Measurements from ENCODE around the gene NRXN3.

DNA sequence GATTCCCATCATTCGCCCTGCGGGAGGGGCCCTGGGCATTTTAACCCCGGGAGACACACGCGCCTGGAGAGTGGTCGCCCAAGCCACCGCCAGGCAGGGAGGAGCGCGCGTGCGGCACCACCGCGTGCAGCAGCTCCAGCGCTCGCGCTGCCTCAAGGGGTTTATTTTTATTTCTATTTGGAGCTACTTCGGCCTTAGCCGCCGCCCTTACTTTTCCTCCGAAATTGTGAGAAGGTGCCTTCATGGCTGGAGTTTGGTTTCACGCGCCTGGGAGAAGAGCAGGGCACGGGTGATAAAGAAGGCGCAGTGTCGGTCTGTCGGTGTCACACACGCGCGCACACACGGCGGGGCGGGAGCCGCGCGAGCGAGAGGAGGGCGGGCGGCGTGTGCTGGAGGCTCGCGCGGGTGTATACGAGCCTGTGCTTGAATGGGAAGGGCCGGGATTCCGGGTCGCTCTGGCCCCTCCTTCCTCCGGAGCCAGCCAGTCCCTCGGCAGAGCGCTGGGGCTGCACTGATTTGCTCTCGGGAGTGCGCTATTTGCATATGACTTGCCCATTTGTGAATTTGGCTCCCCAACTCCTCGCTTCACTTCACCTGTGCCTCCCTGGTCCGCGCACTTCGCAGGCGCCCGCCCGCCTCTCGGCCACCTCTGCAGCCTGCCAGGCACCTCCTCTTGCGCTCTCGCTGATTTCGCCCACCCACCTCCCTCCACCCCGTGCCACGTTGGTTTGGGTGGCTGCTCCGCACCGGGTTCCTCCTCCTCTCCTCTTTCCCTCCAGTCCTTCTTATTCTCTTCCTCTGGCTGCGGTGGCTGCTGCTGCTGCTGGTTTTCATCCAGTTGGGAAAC lies 1108.8 kb downstream of the NRXN3 start:
- TF ChIP-seq, protein P1, sequence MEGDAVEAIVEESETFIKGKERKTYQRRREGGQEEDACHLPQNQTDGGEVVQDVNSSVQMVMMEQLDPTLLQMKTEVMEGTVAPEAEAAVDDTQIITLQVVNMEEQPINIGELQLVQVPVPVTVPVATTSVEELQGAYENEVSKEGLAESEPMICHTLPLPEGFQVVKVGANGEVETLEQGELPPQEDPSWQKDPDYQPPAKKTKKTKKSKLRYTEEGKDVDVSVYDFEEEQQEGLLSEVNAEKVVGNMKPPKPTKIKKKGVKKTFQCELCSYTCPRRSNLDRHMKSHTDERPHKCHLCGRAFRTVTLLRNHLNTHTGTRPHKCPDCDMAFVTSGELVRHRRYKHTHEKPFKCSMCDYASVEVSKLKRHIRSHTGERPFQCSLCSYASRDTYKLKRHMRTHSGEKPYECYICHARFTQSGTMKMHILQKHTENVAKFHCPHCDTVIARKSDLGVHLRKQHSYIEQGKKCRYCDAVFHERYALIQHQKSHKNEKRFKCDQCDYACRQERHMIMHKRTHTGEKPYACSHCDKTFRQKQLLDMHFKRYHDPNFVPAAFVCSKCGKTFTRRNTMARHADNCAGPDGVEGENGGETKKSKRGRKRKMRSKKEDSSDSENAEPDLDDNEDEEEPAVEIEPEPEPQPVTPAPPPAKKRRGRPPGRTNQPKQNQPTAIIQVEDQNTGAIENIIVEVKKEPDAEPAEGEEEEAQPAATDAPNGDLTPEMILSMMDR (conservative IDR thresholded peaks at IDR 0.05; ENCODE audit: low read depth, low read length) = no peak
- no peak for TF ChIP-seq FOS (IDR thresholded peaks at IDR 0.05; ENCODE audit: low read depth, low read length)
- no peak for TF ChIP-seq CEBPB (IDR thresholded peaks at IDR 0.05; ENCODE audit: low read depth, low read length)
- no peak for TF ChIP-seq POLR2A (IDR thresholded peaks at IDR 0.05; ENCODE audit: low read depth, low read length)
- TF ChIP-seq MAFK (IDR thresholded peaks at IDR 0.05; ENCODE audit: low read depth, low read length) = no peak
- no peak; the same call in 1 of the 2 replicates for TF ChIP-seq RAD21 (IDR thresholded peaks at IDR 0.05; ENCODE audit: low read length)
- TF ChIP-seq NFE2L2 (IDR thresholded peaks at IDR 0.05; ENCODE audit: low read depth, low read length) = no peak
- no peak for TF ChIP-seq RFX5 (IDR thresholded peaks at IDR 0.05; ENCODE audit: low read depth, low read length)

Measured in IMR-90 (cell line).